ENCODE results near the gene RPTOR.

RPTOR gene

DNA sequence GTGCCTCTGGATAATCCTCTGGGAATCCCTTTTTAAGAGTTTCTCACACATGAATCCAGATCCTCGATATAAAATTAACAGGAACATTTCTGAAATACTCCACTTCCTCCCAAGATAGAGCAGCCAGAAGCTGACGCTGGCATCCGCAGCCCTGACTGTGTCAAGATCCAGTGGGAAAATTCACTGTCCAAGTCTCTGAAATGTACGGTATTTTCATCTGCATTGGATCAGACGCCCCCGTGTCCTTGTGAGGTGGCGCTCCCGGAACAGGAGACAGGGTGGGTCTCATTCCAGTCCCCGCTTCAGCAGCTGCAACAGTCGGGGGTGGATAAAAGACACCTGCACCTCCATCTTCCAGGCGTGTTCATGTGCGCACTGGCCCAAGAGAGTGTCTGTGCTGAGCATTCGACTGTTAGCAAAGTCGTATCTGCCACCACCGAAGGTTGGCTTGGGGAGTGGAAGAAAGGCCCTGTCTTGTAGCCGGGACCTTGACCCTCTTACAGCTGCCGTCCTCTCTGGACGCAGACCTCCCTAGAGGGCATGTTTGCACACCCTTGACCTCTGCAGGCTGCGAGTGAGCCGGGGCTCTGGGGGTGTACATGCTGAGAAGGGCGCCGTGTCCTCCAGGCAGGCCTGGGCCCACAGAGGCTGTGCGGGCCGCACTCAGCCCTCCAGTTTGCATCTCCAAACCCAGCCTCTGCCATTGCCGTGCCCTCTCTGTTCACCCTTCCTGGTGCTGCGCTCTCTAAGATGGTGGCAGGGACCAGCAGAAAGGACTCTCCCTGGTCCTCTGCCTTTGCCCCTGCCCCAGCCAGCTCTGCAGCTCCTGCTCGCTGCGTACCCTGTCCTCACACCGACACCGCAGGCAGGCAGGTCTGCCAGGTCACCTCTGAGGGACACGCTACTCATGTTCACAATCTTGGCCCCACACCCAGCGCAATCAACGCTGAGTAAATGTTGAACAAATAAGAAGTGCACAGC lies 375.0 kb downstream of the RPTOR start:
- FAIRE-seq, result no peak

DNA sequence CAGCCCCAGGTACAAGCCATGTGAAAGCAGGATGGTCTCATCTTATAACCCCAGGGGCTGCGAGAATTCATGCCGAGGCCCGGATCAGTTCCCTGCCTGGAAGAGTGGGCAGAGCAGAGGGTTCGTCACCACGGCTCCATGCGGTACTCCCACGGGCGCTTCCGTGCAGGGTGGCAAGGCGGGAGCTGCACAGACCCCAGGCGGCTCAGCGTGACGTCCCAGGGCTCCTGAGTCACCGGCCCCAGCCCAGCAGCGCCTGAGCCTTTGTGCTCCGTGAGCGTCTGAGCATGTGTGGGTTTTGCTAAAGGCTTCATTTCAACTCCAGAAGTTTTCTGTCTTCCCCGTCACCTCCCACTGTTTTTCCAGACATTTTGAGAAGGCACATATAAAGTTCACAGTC lies 375.8 kb downstream of the RPTOR start:
- no peak for FAIRE-seq
- DNase-seq (ENCODE audit: insufficient read length, low spot score), result no peak
- TF ChIP-seq SPI1 (IDR thresholded peaks at IDR 0.05; ENCODE audit: low read depth, low read length) (no peak), POLR2AphosphoS5 (IDR thresholded peaks at IDR 0.05; ENCODE audit: low read depth, low read length) (no peak), POLR2A (IDR thresholded peaks at IDR 0.05; ENCODE audit: low read depth, low read length) (no peak), TAF1 (IDR thresholded peaks at IDR 0.05; ENCODE audit: low read depth, low read length) (no peak), PAX5 (IDR thresholded peaks at IDR 0.05; ENCODE audit: insufficient read depth, low read length, severe bottlenecking) (no peak), POU2F2 (IDR thresholded peaks at IDR 0.05; ENCODE audit: low read depth, low read length) (no peak)

More for the DNA sequence above, 375.0 kb downstream of the RPTOR start:
- no peak for DNase-seq (ENCODE audit: insufficient read length, low spot score)
- TF ChIP-seq TAF1 (IDR thresholded peaks at IDR 0.05; ENCODE audit: low read depth, low read length) (no peak), POLR2A (IDR thresholded peaks at IDR 0.05; ENCODE audit: low read depth, low read length) (no peak), POU2F2 (IDR thresholded peaks at IDR 0.05; ENCODE audit: low read depth, low read length) (no peak), SPI1 (IDR thresholded peaks at IDR 0.05; ENCODE audit: low read depth, low read length) (no peak), POLR2AphosphoS5 (IDR thresholded peaks at IDR 0.05; ENCODE audit: low read depth, low read length) (no peak), PAX5 (IDR thresholded peaks at IDR 0.05; ENCODE audit: insufficient read depth, low read length, severe bottlenecking) (no peak)

GRCh38 chr17:80921159-80921558 lies 376.5 kb downstream of the RPTOR start:
- FAIRE-seq, result no peak
- DNase-seq (ENCODE audit: insufficient read length, low spot score), result no peak
- no peak for TF ChIP-seq TAF1 (IDR thresholded peaks at IDR 0.05; ENCODE audit: low read depth, low read length)
- TF ChIP-seq PAX5 (IDR thresholded peaks at IDR 0.05; ENCODE audit: insufficient read depth, low read length, severe bottlenecking), result no peak
- TF ChIP-seq POU2F2 (IDR thresholded peaks at IDR 0.05; ENCODE audit: low read depth, low read length), result no peak
- TF ChIP-seq POLR2A (IDR thresholded peaks at IDR 0.05; ENCODE audit: low read depth, low read length), result no peak
- no peak for TF ChIP-seq SPI1 (IDR thresholded peaks at IDR 0.05; ENCODE audit: low read depth, low read length)
- TF ChIP-seq POLR2AphosphoS5 (IDR thresholded peaks at IDR 0.05; ENCODE audit: low read depth, low read length), result no peak

GRCh38 chr17:80921741-80922579 lies 377.3 kb downstream of the RPTOR start:
- FAIRE-seq, result no peak
- no peak for DNase-seq (ENCODE audit: insufficient read length, low spot score)
- TF ChIP-seq POU2F2 (IDR thresholded peaks at IDR 0.05; ENCODE audit: low read depth, low read length) (no peak), POLR2A (IDR thresholded peaks at IDR 0.05; ENCODE audit: low read depth, low read length) (no peak), TAF1 (IDR thresholded peaks at IDR 0.05; ENCODE audit: low read depth, low read length) (no peak), POLR2AphosphoS5 (IDR thresholded peaks at IDR 0.05; ENCODE audit: low read depth, low read length) (no peak), SPI1 (IDR thresholded peaks at IDR 0.05; ENCODE audit: low read depth, low read length) (no peak), PAX5 (IDR thresholded peaks at IDR 0.05; ENCODE audit: insufficient read depth, low read length, severe bottlenecking) (no peak)

DNA sequence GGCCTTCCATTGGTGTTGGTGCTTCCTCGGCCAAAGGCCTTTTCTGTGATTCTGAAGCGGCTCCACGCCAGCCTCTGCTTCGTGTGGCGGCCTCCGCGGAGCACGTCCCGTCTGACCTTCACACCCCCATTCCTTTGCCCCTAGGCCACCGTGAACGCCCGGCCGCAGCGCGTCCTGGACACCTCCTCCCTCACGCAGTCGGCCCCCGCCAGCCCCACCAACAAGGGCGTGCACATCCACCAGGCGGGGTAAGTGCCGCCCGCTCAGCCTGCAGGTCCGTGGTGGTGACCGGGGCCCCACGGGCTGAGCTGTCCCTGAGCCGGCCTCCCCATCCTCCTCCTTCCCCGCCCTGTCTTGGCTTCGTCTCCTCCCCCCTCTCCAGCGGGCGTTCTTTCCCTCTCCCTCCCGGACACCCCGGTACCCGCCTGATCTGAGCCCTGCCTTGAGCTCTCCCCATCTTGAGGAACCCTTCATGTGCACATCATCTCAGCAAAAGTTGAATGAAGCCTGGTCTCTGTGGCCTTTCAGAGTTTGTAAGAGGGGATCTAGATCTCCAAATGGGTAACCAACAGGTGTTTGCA lies 378.0 kb downstream of the RPTOR start:
- no peak for DNase-seq (ENCODE audit: insufficient read length, low spot score)
- no peak for FAIRE-seq
- TF ChIP-seq POU2F2 (IDR thresholded peaks at IDR 0.05; ENCODE audit: low read depth, low read length), result no peak
- no peak for TF ChIP-seq POLR2A (IDR thresholded peaks at IDR 0.05; ENCODE audit: low read depth, low read length)
- no peak for TF ChIP-seq POLR2AphosphoS5 (IDR thresholded peaks at IDR 0.05; ENCODE audit: low read depth, low read length)
- no peak for TF ChIP-seq TAF1 (IDR thresholded peaks at IDR 0.05; ENCODE audit: low read depth, low read length)
- TF ChIP-seq PAX5 (IDR thresholded peaks at IDR 0.05; ENCODE audit: insufficient read depth, low read length, severe bottlenecking), result no peak
- TF ChIP-seq SPI1 (IDR thresholded peaks at IDR 0.05; ENCODE audit: low read depth, low read length), result no peak

GRCh38 chr17:80923211-80924110 lies 378.8 kb downstream of the RPTOR start:
- DNase-seq (ENCODE audit: insufficient read length, low spot score) (no peak), FAIRE-seq (no peak)
- no peak for TF ChIP-seq PAX5 (IDR thresholded peaks at IDR 0.05; ENCODE audit: insufficient read depth, low read length, severe bottlenecking)
- TF ChIP-seq POLR2AphosphoS5 (IDR thresholded peaks at IDR 0.05; ENCODE audit: low read depth, low read length), result no peak
- TF ChIP-seq TAF1 (IDR thresholded peaks at IDR 0.05; ENCODE audit: low read depth, low read length), result no peak
- TF ChIP-seq POU2F2 (IDR thresholded peaks at IDR 0.05; ENCODE audit: low read depth, low read length), result no peak
- TF ChIP-seq POLR2A (IDR thresholded peaks at IDR 0.05; ENCODE audit: low read depth, low read length), result no peak
- no peak for TF ChIP-seq SPI1 (IDR thresholded peaks at IDR 0.05; ENCODE audit: low read depth, low read length)

- no peak for DNase-seq (ENCODE audit: insufficient read length, low spot score)
- no peak for FAIRE-seq
- TF ChIP-seq POLR2A (IDR thresholded peaks at IDR 0.05; ENCODE audit: low read depth, low read length) (no peak), POU2F2 (IDR thresholded peaks at IDR 0.05; ENCODE audit: low read depth, low read length) (no peak), SPI1 (IDR thresholded peaks at IDR 0.05; ENCODE audit: low read depth, low read length) (no peak)
These were observed 379.6 kb downstream of the RPTOR start for GRCh38 chr17:80924111-80924806.

Data from GM12891 (cell line).